Thoracic aorta (tissue), 2 donors: ENCODE measurements around the gene ST6GALNAC6. TPM values are rescaled to one million over a fixed set of nuclear protein-coding genes. Genes with fewer than 3 reads are reported as not detected.
"Not testable (repeated sequence)": the region's sequence is repeated elsewhere in the genome, so short reads cannot be mapped to it uniquely, and the experiment has no call there.

Source experiments
- ATAC-seq: fragments of 150-250 bp; one replicate; pipeline ENCODE4 v1.8.0; 2017; ENCODE audit warnings: low read depth; ENCODE audit not compliant: insufficient number of reproducible peaks, low FRiP score
- DNase-seq: peaks from one replicate; pipeline ENCODE4 v3.0.0-alpha.2; 2020; ENCODE audit warnings: low spot score
- H3K27ac ChIP-seq, 2 donors: fragments of 200-600 bp; sonication (generic); 1 replicate in 1 of 2; 2 replicates in 1 of 2; pipeline ENCODE4 v1.5.1; 2016; ENCODE audit warnings: mild to moderate bottlenecking in 2 of 2, moderate library complexity in 2 of 2
- H3K27me3 ChIP-seq: fragments of 200-600 bp; sonication (generic); replicated peaks from 2 replicates; pipeline ENCODE4 v1.6.0; 2016; ENCODE audit warnings: mild to moderate bottlenecking; ENCODE audit not compliant: insufficient read depth
- H3K36me3 ChIP-seq: fragments of 200-600 bp; sonication (generic); one replicate; pipeline ENCODE4 v1.5.1; 2016
- H3K4me1 ChIP-seq, 2 donors: fragments of 200-600 bp; sonication (generic); 1 replicate in 1 of 2; 2 replicates in 1 of 2; pipeline versions ENCODE4 v1.5.1 to v1.6.0; 2016; ENCODE audit warnings: low read depth in 2 of 2, mild to moderate bottlenecking in 1 of 2; ENCODE audit not compliant: control insufficient read depth in 1 of 2
- H3K4me3 ChIP-seq: fragments of 200-600 bp; sonication (generic); 2 replicates; pipeline ENCODE4 v1.5.1; 2016; ENCODE audit warnings: mild to moderate bottlenecking
- H3K9me3 ChIP-seq: fragments of 200-600 bp; sonication (generic); 2 replicates; pipeline ENCODE4 v1.5.1; 2016
- total RNA-seq, 2 donors: library from RNA; depleted of rRNA; stranded (reverse); fragments of >200 nt; gene quantifications; one replicate each; pipeline versions ENCODE4 v1.1.0 to v1.2.3, GENCODE V29; 2016
- TF ChIP-seq, protein P1 (sequence below): fragments of 200-600 bp; sonication (generic); IDR thresholded peaks from one replicate; pipeline ENCODE4 v1.5.1; 2019; ENCODE audit warnings: antibody characterized with exemption

ST6GALNAC6 gene
- total RNA-seq, 2 donors from 2014 or later, result 140 to 221 TPM

- no peak for ATAC-seq
- Histone ChIP-seq H3K4me3 (no peak overlapping the region), H3K27ac (no peak overlapping the region), H3K9me3 (no peaks in the 10 kb centered on the region), H3K27me3 (no peaks in the 10 kb centered on the region), H3K36me3 (peaks cover 51% of the 10 kb centered on the region), H3K4me1 (peaks cover 7 to 19% of the 10 kb centered on the region in 2 donors)
- DNase-seq, result no peak
- TF ChIP-seq, protein P1, sequence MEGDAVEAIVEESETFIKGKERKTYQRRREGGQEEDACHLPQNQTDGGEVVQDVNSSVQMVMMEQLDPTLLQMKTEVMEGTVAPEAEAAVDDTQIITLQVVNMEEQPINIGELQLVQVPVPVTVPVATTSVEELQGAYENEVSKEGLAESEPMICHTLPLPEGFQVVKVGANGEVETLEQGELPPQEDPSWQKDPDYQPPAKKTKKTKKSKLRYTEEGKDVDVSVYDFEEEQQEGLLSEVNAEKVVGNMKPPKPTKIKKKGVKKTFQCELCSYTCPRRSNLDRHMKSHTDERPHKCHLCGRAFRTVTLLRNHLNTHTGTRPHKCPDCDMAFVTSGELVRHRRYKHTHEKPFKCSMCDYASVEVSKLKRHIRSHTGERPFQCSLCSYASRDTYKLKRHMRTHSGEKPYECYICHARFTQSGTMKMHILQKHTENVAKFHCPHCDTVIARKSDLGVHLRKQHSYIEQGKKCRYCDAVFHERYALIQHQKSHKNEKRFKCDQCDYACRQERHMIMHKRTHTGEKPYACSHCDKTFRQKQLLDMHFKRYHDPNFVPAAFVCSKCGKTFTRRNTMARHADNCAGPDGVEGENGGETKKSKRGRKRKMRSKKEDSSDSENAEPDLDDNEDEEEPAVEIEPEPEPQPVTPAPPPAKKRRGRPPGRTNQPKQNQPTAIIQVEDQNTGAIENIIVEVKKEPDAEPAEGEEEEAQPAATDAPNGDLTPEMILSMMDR, result no peak
These were observed 12.9 kb downstream of the ST6GALNAC6 start for GRCh38 chr9:127886401-127886972.

DNA sequence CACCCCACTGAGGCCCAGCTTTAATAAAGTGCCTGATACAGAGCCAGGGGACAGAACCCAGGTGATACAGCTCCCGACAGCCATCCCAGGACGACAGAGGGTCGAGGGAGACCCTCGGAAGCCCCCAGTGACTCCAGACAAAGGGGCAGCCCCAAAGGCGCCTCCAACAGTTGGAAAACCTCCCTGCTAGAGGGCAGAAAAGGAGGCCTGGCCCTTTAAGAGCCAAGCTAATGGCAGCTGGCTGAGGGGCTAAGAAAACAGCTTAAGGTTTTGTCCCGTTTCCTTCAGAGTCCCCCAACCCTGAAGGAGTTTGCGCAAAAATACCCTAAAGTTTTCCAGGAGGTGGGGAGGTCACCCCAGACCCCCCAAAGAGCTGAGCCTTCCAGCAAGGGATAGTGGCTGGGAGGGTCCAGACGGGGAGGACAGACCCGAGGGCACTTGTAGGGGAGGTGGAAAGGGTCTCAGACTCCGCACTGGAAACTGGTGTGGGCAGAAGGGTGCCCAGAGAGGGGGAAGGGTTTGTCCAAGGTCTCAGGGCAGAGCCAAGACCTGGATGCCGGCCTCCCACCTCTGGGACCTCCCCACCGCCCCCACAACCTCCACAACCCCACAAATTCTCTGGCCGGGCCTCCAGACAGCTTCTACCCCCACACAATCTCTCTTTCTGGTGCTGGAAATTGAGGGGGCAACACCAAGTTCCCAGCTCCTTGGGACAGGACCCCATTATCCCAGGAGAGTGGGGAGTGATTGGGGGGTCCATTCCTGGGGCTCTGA lies 13.7 kb downstream of the ST6GALNAC6 start:
- peaks cover 50% of the 10 kb centered on the region for H3K36me3 ChIP-seq
- H3K27me3 ChIP-seq, result no peaks in the 10 kb centered on the region
- no peak for DNase-seq
- ATAC-seq, result no peak
- TF ChIP-seq, protein P1, result no peak
- H3K4me3 ChIP-seq, result no peak overlapping the region
- no peaks in the 10 kb centered on the region for H3K9me3 ChIP-seq
- H3K27ac ChIP-seq, result no peak overlapping the region
- H3K4me1 ChIP-seq, result peaks cover 7 to 19% of the 10 kb centered on the region in 2 donors

DNA sequence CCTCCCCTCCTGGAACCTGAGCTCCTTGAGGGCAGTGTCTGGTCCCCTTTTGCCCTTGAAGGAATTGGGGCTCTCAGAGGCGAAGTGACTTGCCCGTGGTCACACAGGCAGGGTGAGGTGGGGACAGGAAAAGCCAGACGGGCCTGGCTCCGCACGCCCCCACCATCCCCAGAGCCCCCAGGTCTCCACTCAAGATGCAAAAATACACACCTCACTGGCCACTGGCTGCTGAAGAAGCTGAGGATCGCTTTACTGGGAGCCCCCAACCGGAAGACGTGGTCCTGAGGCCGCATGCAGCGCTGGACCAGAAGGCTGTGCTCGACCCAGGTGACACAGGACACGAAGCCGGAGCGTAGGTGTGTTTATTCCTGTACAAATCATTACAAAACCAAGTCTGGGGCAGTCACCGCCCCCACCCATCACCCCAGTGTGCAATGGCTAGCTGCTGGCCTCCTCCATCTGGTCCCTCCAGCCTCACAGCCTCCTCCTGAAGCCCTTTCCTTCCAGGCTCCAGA lies 14.4 kb downstream of the ST6GALNAC6 start:
- H3K9me3 ChIP-seq, result no peaks in the 10 kb centered on the region
- H3K4me1 ChIP-seq, result peaks cover 7 to 19% of the 10 kb centered on the region in 2 donors
- peaks cover 43% of the 10 kb centered on the region for H3K36me3 ChIP-seq
- peak overlapping the region; percentile 32 to 52 for H3K27ac ChIP-seq
- H3K27me3 ChIP-seq, result no peaks in the 10 kb centered on the region
- no peak overlapping the region for H3K4me3 ChIP-seq
- TF ChIP-seq, protein P1, result no peak
- ATAC-seq, result peak; percentile 27
- no peak for DNase-seq

DNA sequence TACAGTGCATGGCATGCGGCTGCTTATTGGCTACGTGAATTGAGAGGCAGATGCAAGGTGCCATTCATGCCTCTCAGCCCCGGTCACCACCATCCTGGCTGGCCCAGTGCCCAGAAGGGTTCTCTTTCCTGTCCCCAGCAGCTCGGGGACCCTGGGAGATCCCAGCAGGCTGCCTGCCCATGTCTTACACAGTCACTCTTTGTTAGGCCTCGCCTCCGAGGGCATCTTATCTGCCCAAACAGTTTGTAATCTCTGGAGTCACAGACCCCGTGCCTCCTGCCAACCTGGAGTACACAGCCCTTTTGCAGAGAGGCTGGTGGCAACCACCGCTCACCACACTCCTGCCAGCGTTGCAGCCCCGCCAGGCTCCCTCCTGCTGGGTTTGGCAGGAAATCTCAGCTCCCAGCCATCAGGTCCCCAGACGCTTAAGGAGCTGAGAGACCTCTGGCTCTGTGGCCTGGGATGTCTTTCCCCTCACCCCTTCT lies 14.9 kb downstream of the ST6GALNAC6 start:
- peaks cover 40% of the 10 kb centered on the region for H3K36me3 ChIP-seq
- H3K9me3 ChIP-seq, result no peaks in the 10 kb centered on the region
- peak overlapping the region; percentile 32 to 52 for H3K27ac ChIP-seq
- DNase-seq, result no peak
- H3K4me3 ChIP-seq, result no peak overlapping the region
- TF ChIP-seq, protein P1, result no peak
- no peaks in the 10 kb centered on the region for H3K27me3 ChIP-seq
- peaks cover 7 to 19% of the 10 kb centered on the region in 2 donors for H3K4me1 ChIP-seq
- ATAC-seq, result no peak

- H3K9me3 ChIP-seq, result no peaks in the 10 kb centered on the region
- H3K4me1 ChIP-seq, result peaks cover 7 to 19% of the 10 kb centered on the region in 2 donors
- H3K27ac ChIP-seq, result peak overlapping the region; percentile 32 to 52
- TF ChIP-seq, protein P1, result no peak
- no peak for ATAC-seq
- no peak overlapping the region for H3K4me3 ChIP-seq
- peaks cover 40% of the 10 kb centered on the region for H3K36me3 ChIP-seq
- no peaks in the 10 kb centered on the region for H3K27me3 ChIP-seq
- DNase-seq, result no peak
These were observed 15.4 kb downstream of the ST6GALNAC6 start for GRCh38 chr9:127883959-127884358.

- not testable (repeated sequence) for ATAC-seq, H3K27ac ChIP-seq, H3K4me3 ChIP-seq, DNase-seq, H3K9me3 ChIP-seq, H3K27me3 ChIP-seq
- Histone ChIP-seq H3K36me3 (peaks cover 19% of the 10 kb centered on the region), H3K4me1 (peaks cover 11 to 33% of the 10 kb centered on the region in 2 donors)
These were observed 17.7 kb downstream of the ST6GALNAC6 start for GRCh38 chr9:127881715-127882114.
